ENCODE data around the gene CRNKL1.

- TF ChIP-seq POLR2A (IDR thresholded peaks at IDR 0.05): no peak
- TF ChIP-seq, protein P1, sequence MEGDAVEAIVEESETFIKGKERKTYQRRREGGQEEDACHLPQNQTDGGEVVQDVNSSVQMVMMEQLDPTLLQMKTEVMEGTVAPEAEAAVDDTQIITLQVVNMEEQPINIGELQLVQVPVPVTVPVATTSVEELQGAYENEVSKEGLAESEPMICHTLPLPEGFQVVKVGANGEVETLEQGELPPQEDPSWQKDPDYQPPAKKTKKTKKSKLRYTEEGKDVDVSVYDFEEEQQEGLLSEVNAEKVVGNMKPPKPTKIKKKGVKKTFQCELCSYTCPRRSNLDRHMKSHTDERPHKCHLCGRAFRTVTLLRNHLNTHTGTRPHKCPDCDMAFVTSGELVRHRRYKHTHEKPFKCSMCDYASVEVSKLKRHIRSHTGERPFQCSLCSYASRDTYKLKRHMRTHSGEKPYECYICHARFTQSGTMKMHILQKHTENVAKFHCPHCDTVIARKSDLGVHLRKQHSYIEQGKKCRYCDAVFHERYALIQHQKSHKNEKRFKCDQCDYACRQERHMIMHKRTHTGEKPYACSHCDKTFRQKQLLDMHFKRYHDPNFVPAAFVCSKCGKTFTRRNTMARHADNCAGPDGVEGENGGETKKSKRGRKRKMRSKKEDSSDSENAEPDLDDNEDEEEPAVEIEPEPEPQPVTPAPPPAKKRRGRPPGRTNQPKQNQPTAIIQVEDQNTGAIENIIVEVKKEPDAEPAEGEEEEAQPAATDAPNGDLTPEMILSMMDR (IDR thresholded peaks at IDR 0.05): no peak
These were observed 31.4 kb downstream of the CRNKL1 start for GRCh38 chr20:20020908-20021307.
